GM19438 (cell line): ENCODE measurements around the gene RNF212.
A peak's percentile ranks its signal among the peaks of the same experiment; 100 is the strongest.
"Not testable (repeated sequence)": the region's sequence is repeated elsewhere in the genome, so short reads cannot be mapped to it uniquely, and the experiment has no call there.

Source experiments
- ATAC-seq: cut with Tn5 transposase; IDR thresholded peaks from one replicate; pipeline ENCODE4 v1.9.1; 2021; ENCODE audit warnings: low read depth; ENCODE audit not compliant: unreplicated experiment

RNF212 gene, protein sequence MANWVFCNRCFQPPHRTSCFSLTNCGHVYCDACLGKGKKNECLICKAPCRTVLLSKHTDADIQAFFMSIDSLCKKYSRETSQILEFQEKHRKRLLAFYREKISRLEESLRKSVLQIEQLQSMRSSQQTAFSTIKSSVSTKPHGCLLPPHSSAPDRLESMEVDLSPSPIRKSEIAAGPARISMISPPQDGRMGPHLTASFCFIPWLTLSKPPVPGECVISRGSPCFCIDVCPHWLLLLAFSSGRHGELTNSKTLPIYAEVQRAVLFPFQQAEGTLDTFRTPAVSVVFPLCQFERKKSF

GRCh38 chr4:1113311-1114009, at the start of gene RNF212:
TSS of gene RNF212 (minus strand) at chr4:1113564. CDS start at chr4:1113464, 100 bp downstream.
- ATAC-seq = no peak

GRCh38 chr4:1160351-1160750, 47.0 kb upstream of the RNF212 start:
- ATAC-seq = no peak

- no peak for ATAC-seq
These were observed 42.7 kb upstream of the RNF212 start for GRCh38 chr4:1156069-1156468.

DNA sequence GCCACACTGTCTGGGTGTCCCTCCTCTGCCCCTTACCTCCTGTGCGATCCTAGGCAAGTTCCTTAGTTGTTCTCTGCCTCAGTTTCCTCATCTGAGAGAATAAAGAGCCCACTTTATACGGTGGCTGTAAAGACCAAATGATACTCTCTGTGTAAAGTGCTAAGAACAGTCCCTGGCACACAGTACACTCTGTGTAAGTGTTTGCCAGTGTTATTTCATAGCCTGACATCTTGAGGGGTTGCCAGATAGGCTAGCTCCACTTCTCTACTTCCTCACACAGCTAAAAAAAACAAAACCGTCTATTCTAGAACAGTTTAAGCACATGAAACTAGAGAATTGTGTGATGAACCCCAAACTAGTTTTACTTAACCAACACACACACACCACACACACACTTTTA, 42.0 kb upstream of the RNF212 start:
- no peak for ATAC-seq

GRCh38 chr4:1154523-1155182, 41.3 kb upstream of the RNF212 start:
- ATAC-seq = no peak

DNA sequence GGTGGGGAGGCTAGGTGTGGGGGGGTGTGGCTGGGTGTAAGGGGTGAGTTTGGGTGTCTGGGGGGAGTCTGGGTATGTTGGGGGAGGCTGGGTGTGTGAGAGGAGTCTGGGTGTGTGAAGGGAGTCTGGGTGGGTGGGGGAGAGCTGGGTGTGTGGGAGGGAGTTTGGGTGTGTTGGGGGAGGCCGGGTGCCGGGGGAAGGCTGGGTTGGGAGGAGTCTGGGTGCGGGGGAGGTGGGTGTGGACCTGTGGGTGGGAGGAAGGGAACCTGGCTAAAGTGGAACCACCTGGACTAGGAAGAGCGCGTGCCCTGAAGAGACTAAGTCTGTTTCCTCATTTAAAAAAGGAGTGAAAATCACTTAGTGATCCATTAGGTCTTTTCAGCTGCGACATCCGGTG, 40.8 kb upstream of the RNF212 start:
- ATAC-seq = no peak

DNA sequence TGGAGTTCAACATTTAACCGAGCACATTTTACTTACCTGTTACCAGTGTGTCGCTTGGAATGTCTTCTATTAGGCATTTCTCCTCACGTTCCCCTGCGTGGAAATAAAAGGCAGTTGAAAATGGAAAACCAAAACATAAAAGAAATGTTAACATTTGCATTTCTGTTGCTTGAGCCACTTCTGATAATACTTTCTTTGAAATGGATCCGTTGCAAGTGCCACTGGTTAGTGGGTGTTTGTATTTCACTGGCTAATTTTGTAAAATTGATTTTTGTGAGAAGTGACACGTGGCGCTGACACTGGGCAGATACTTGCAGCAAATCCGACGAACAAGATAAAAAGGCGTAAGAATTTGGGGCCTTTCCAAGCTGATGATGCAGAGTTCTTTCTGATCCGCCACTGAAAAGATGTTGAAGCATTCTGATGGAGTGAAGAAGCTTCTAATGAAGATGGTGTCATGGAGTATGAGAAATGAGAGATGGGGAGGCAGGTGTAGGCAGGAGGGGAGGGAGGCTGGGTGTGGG, 40.3 kb upstream of the RNF212 start:
- no peak for ATAC-seq

DNA sequence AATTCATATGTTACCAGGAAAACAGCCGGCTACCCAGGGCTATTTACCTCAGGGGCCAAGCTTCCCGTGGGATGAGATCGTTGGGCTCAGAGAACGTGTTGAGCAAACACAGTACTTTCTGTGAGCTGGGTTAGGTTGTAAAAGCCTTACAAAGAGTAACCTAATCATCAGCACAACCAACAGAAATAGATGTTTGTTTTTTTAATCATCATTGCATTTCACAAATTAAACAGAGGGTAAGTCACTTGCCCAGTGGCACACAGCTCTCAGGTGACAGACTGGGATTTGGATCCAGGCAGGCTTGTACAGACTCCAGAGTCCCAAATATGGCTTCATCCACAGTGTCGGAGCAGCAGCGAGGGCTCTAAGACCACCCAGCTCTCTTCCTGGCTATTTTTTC, 38.9 kb upstream of the RNF212 start:
- no peak for ATAC-seq

DNA sequence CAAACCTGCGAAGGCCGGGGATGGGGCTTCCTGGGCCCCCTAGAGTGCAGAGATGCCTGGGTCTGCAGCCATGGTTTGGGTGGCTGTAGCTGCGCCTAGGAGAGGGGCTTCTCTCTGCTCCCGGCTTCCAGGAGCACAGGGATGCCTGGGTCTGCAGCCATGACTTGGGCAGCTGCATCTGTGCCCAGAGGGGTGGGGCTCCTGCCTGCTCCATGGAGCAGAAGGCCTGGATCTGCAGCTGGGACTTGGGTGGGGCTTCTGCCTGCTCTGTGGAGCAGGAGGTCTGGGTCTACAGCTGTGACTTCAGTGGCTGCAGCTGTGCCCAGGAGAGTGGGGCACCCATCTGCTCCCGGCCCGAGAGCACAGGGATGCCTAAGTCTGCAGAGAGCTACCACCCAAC, 38.2 kb upstream of the RNF212 start:
- no peak for ATAC-seq

GRCh38 chr4:1150875-1151274, 37.5 kb upstream of the RNF212 start:
- ATAC-seq = no peak

- no peak for ATAC-seq
These were observed 26.5 kb upstream of the RNF212 start for GRCh38 chr4:1139860-1140259.

GRCh38 chr4:1137850-1138249, 24.5 kb upstream of the RNF212 start:
- no peak for ATAC-seq

- ATAC-seq = no peak
These were observed 23.9 kb upstream of the RNF212 start for GRCh38 chr4:1137063-1137776.

- no peak for ATAC-seq
These were observed 22.7 kb upstream of the RNF212 start for GRCh38 chr4:1136048-1136447.

DNA sequence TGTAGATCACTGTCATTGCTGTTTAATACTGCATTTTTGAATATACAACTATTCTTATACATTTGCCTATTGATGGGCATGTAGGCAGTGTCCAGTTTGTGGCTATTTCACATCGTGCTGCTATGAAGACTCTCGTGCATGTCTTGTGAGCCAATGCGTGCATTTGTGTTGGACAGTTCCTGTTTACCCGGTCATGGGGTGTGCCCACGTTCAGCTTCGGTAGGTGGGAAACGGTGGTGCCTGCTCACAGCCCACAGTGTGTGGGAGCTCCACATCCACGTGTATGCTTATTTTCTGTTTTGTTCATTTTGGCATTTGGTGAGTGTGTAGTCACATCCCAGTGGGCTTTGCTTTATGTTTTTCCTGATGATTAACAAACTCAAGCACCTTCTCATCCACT, 19.7 kb upstream of the RNF212 start:
- no peak for ATAC-seq

GRCh38 chr4:1130316-1131186, 17.2 kb upstream of the RNF212 start:
- peak; percentile 74 for ATAC-seq

GRCh38 chr4:1126506-1126905, 13.1 kb upstream of the RNF212 start:
- ATAC-seq = no peak

- not testable (repeated sequence) for ATAC-seq
These were observed 12.1 kb upstream of the RNF212 start for GRCh38 chr4:1125466-1125865.

DNA sequence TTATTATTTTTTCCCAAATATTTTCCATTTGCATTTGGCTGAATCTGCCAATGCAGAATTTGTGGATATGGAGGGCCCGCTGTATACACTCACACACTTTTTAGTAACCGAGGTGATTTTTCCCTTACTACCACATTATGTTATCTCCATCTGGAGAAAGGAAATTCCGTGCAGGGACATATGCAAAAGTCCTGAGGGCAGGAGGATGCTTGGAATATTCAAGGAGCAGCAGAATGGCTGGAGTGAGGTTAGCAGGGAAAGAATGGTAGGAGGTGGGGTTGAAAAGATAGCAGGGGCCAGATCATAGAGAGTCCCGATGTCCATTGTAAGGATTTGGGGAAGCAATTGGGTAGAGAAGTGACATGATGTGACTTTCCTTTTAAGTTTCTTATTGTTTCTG, 11.5 kb upstream of the RNF212 start:
- no peak for ATAC-seq

DNA sequence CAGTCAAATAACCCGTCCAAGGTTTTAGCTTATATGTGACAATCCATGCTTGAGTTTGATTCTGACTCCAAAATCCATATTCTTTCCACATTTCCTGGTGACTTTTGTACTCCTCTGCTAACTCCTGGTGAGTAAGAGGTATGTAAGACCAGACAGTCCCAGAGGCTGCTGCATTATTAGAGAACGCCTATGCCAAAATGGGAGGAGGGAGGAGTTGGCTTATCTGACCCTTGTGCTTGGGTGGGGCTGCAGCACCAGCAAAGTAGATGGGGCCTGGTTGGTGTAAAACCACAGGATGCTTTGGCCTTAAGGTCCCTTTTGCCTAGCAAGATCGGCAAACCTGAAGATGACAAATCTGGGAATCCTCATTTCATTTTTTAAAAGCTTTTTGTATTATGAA, 9.1 kb upstream of the RNF212 start:
- no peak for ATAC-seq
